Hepatocyte (in vitro differentiated cells): Measurements from ENCODE around the gene USP30. TPM values are rescaled to one million over a fixed set of nuclear protein-coding genes. Genes with fewer than 3 reads are reported as not detected.

Experiments
- DNase-seq: peaks from one replicate; pipeline ENCODE4 v3.0.0-alpha.2; 2016; ENCODE audit warnings: low spot score
- H2AFZ ChIP-seq: fragments of 200-600 bp; sonication (generic); 2 replicates; pipeline ENCODE4 v1.6.0; 2016; ENCODE audit warnings: antibody characterized with exemption, mild to moderate bottlenecking
- H3K27ac ChIP-seq: fragments of 200-600 bp; sonication (generic); 2 replicates; pipeline ENCODE4 v1.5.1; 2016; ENCODE audit warnings: mild to moderate bottlenecking
- H3K27me3 ChIP-seq: fragments of 200-600 bp; sonication (generic); 2 replicates; pipeline ENCODE4 v1.6.1; 2016
- H3K36me3 ChIP-seq: fragments of 200-600 bp; sonication (generic); replicated peaks from 2 replicates; pipeline ENCODE4 v1.5.1; 2016; ENCODE audit warnings: low read depth; ENCODE audit not compliant: insufficient read depth
- H3K4me1 ChIP-seq: fragments of 200-600 bp; sonication (generic); 2 replicates; pipeline ENCODE4 v1.5.1; 2016; ENCODE audit warnings: mild to moderate bottlenecking, moderate library complexity; ENCODE audit not compliant: insufficient read depth
- H3K4me2 ChIP-seq: fragments of 200-600 bp; sonication (generic); 2 replicates; pipeline ENCODE4 v1.6.0; 2016
- H3K4me3 ChIP-seq: fragments of 200-600 bp; sonication (generic); 2 replicates; pipeline ENCODE4 v1.5.1; 2016; ENCODE audit warnings: mild to moderate bottlenecking
- H3K79me2 ChIP-seq: fragments of 200-600 bp; sonication (generic); 2 replicates; pipeline ENCODE4 v1.6.0; 2017; ENCODE audit warnings: mild to moderate bottlenecking
- H3K9me2 ChIP-seq: fragments of 200-600 bp; sonication (generic); replicated peaks from 2 replicates; pipeline ENCODE4 v1.6.0; 2017; ENCODE audit warnings: mild to moderate bottlenecking; ENCODE audit not compliant: insufficient read depth
- H3K9me3 ChIP-seq: fragments of 200-600 bp; sonication (generic); 2 replicates; pipeline ENCODE4 v1.5.1; 2016; ENCODE audit warnings: low read depth, mild to moderate bottlenecking
- H4K20me1 ChIP-seq: fragments of 200-600 bp; sonication (generic); 2 replicates; pipeline ENCODE4 v1.6.0; 2016; ENCODE audit warnings: mild to moderate bottlenecking; ENCODE audit not compliant: insufficient read depth, poor library complexity, severe bottlenecking
- EZH2 ChIP-seq: fragments of 200-600 bp; sonication (generic); IDR thresholded peaks from 2 replicates; pipeline ENCODE4 v1.6.1; 2016; ENCODE audit warnings: antibody characterized with exemption, mild to moderate bottlenecking, borderline replicate concordance
- EZH2phosphoT487 ChIP-seq: fragments of 200-600 bp; sonication (generic); IDR thresholded peaks from one replicate; pipeline ENCODE4 v1.6.1; 2018; ENCODE audit warnings: antibody characterized with exemption, mild to moderate bottlenecking, low read depth, moderate library complexity; ENCODE audit not compliant: unreplicated experiment, severe bottlenecking
- WGBS: methylation state at CpG from one replicate; pipeline ENCODE4 v1.1.6; 2016; ENCODE audit warnings: low lambda C conversion rate; ENCODE audit errors: missing lambda C conversion rate; 5-methylcytosine and 5-hydroxymethylcytosine counted together
- polyA plus RNA-seq: library from polyadenylated mRNA; unstranded; fragments of >200 nt; fragmentation: Nextera tagmentation; extraction: Ambion mirVana; gene quantifications from 2 replicates; pipeline ENCODE4 v1.2.1, GENCODE V29; 2016
- total RNA-seq: library from RNA; depleted of rRNA; stranded (reverse); fragments of >200 nt; gene quantifications from 2 replicates; pipeline ENCODE4 v1.2.3, GENCODE V29; 2014
- TF ChIP-seq, protein P1 (sequence below): fragments of 200-600 bp; sonication (generic); IDR thresholded peaks from 2 replicates; pipeline ENCODE4 v1.5.1; 2016; ENCODE audit warnings: antibody characterized with exemption, mild to moderate bottlenecking; ENCODE audit not compliant: poor library complexity

The USP30 gene
- total and polyA plus RNA-seq, 2 experiments from 2014 or later = 12.5 to 13.8 TPM

DNA sequence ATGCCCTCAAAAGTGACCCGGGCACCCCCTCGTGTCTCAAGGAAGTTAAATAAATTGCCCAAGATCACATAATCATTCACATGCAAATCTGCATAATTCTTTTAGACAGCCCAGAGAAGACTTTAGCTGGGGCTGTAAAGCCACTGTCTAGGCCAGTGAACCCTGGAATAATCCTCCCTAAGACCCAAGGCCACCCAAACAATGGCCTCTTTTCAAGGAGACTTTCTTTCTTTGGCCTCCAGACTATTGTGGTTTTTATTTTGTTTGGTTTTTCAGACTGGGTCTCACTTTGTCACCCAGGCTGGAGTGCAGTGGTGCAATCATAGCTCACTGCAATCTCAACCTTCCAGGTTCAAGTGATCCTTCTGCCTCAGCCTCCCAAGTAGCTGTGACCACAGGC is 42.1 kb upstream of the USP30 start:
- TF ChIP-seq EZH2phosphoT487 (no peak), EZH2 (no peak)
- TF ChIP-seq, protein P1, sequence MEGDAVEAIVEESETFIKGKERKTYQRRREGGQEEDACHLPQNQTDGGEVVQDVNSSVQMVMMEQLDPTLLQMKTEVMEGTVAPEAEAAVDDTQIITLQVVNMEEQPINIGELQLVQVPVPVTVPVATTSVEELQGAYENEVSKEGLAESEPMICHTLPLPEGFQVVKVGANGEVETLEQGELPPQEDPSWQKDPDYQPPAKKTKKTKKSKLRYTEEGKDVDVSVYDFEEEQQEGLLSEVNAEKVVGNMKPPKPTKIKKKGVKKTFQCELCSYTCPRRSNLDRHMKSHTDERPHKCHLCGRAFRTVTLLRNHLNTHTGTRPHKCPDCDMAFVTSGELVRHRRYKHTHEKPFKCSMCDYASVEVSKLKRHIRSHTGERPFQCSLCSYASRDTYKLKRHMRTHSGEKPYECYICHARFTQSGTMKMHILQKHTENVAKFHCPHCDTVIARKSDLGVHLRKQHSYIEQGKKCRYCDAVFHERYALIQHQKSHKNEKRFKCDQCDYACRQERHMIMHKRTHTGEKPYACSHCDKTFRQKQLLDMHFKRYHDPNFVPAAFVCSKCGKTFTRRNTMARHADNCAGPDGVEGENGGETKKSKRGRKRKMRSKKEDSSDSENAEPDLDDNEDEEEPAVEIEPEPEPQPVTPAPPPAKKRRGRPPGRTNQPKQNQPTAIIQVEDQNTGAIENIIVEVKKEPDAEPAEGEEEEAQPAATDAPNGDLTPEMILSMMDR = no peak
- no peak for DNase-seq
- Histone ChIP-seq H3K4me3 (no peak overlapping the region), H4K20me1 (no peaks in the 10 kb centered on the region), H3K9me2 (no peaks in the 10 kb centered on the region), H3K79me2 (no peaks in the 10 kb centered on the region), H3K27ac (no peak overlapping the region), H3K9me3 (no peaks in the 10 kb centered on the region), H3K4me2 (no peak overlapping the region), H3K36me3 (no peaks in the 10 kb centered on the region), H3K27me3 (no peaks in the 10 kb centered on the region), H2AFZ (no peak overlapping the region), H3K4me1 (no peaks in the 10 kb centered on the region)
- WGBS = 74% methylated on average over 2 of the region's 2 CpGs

DNA sequence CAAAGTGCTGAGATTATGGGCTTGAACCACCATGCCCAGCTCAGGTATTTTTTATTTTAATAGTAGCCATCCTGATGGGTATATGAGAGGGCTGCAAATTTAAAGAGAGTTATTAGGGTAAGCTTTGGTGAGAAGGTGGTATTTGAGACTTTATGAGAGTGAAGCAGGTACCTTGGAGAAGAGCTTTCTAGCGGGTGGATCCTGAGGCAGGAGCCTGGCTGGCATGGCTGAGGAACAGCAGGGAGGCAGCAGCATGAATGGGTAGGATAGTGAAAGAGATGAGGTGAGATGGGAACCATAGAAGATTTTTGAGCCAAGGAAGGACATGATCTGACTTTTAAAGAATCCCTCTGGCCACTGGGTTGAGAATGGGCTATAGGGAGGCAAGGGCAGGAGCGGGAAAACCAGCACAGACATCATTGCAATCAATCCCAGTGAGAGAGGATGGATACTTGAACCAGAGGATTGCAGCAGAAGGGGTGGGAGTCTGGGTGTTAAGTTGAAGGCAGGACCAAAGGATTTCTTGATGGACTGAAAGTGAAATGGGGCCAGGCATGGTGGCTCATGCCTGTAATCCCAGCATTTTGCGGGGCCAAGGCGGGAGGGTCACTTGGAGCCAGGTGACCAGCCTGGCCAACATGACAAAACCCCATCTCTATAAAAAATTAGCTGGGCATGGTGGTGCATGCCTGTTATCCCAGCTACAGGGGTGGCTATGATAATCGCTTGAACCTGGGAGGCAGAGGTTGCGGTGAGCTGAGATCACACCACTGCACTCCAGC is 37.2 kb upstream of the USP30 start:
- H3K9me3 ChIP-seq = no peaks in the 10 kb centered on the region
- no peaks in the 10 kb centered on the region for H3K4me1 ChIP-seq
- TF ChIP-seq EZH2 = no peak
- TF ChIP-seq EZH2phosphoT487 = no peak
- TF ChIP-seq, protein P1 = no peak
- H4K20me1 ChIP-seq = no peaks in the 10 kb centered on the region
- no peaks in the 10 kb centered on the region for H3K9me2 ChIP-seq
- no peaks in the 10 kb centered on the region for H3K27me3 ChIP-seq
- no peak overlapping the region for H2AFZ ChIP-seq
- H3K4me3 ChIP-seq = no peak overlapping the region
- H3K36me3 ChIP-seq = no peaks in the 10 kb centered on the region
- H3K27ac ChIP-seq = no peak overlapping the region
- 86% methylated on average over 6 of the region's 6 CpGs for WGBS
- DNase-seq = no peak
- H3K79me2 ChIP-seq = no peaks in the 10 kb centered on the region
- no peak overlapping the region for H3K4me2 ChIP-seq

DNA sequence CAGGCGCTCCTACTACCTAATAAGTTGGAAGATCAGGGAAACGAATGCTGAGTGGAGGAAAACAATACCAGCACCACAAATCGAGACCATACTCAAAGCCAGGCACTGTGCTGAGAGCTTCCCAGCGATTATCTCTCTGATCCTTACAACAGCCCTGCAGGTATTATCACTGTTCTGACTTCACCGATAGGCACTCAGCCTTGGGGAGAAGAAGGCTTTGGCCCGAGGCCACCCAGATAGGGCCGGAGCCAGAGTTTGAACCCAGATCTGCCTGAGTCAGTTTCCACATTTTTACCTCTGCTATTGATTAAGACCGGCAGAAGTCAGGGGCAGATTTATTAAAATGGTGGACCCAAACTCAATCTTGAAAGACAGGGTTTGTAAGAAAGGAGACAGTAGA is 36.4 kb upstream of the USP30 start:
- no peaks in the 10 kb centered on the region for H4K20me1 ChIP-seq
- H3K9me2 ChIP-seq = no peaks in the 10 kb centered on the region
- 75% methylated on average over 8 of the region's 8 CpGs for WGBS
- no peak overlapping the region for H3K4me2 ChIP-seq
- H3K27me3 ChIP-seq = no peaks in the 10 kb centered on the region
- no peaks in the 10 kb centered on the region for H3K36me3 ChIP-seq
- H3K9me3 ChIP-seq = no peaks in the 10 kb centered on the region
- no peak for DNase-seq
- no peak overlapping the region for H3K27ac ChIP-seq
- TF ChIP-seq, protein P1 = no peak
- no peak for TF ChIP-seq EZH2
- TF ChIP-seq EZH2phosphoT487 = no peak
- H2AFZ ChIP-seq = no peak overlapping the region
- H3K4me1 ChIP-seq = no peaks in the 10 kb centered on the region
- no peak overlapping the region for H3K4me3 ChIP-seq
- no peaks in the 10 kb centered on the region for H3K79me2 ChIP-seq
